Fibroblast of pulmonary artery (primary cell): ENCODE results near the gene TEKT1.

ENCODE experiments used
- DNase-seq: peaks from one replicate; pipeline ENCODE4 v3.0.0-alpha.2; 2010; ENCODE audit warnings: low read depth
- H3K4me3 ChIP-seq: replicated peaks from 2 replicates; pipeline ENCODE4 v1.5.1; 2011; ENCODE audit warnings: low read depth, mild to moderate bottlenecking, control low read depth, low read length, moderate library complexity
- CTCF ChIP-seq: IDR thresholded peaks from 2 replicates; pipeline ENCODE4 v1.5.1; 2011; ENCODE audit warnings: mild to moderate bottlenecking, control low read depth, low read length, inconsistent platforms; ENCODE audit errors: missing control alignments

The TEKT1 gene

GRCh38 chr17:6811510-6811909, 20.0 kb downstream of the TEKT1 start:
- TF ChIP-seq CTCF: no peak
- DNase-seq: no peak
- no peak overlapping the region for H3K4me3 ChIP-seq

GRCh38 chr17:6800422-6801027, 31.0 kb downstream of the TEKT1 start:
- no peak overlapping the region for H3K4me3 ChIP-seq
- DNase-seq: no peak
- no peak for TF ChIP-seq CTCF

GRCh38 chr17:6799738-6800137, 31.8 kb downstream of the TEKT1 start:
- no peak for TF ChIP-seq CTCF
- H3K4me3 ChIP-seq: no peak overlapping the region
- no peak for DNase-seq

- DNase-seq: no peak
- no peak for TF ChIP-seq CTCF
- no peak overlapping the region for H3K4me3 ChIP-seq
These were observed 33.7 kb downstream of the TEKT1 start for GRCh38 chr17:6797718-6798351.

- no peak overlapping the region for H3K4me3 ChIP-seq
- DNase-seq: peak; percentile 9
- TF ChIP-seq CTCF: no peak
These were observed 34.5 kb downstream of the TEKT1 start for GRCh38 chr17:6796887-6797490.

- no peak overlapping the region for H3K4me3 ChIP-seq
- no peak for TF ChIP-seq CTCF
- DNase-seq: peak; percentile 47
These were observed 35.3 kb downstream of the TEKT1 start for GRCh38 chr17:6796017-6796886.
